ENCODE results near the gene JAG2.

JAG2 gene

DNA sequence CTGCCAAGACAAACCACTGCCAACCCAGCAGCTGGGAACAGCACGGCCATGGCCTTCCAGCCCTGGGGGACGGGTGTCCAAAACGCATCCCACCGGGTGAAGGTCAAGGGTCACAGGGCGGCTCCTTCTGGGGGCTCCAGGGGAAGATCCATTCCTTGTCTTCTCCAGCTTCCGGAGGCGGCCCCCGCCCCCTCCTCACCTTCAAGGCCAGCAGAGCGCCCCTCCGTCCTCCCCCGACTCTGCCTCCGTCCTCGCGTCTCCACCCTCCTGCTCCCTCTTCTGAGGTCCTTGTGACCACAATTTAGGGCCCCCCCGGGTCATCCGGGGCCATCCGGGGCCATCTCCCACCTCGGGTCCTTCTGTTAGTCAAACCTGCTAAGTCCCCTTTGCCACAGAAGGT, 16.4 kb upstream of the JAG2 start:
- Histone ChIP-seq H3K4me2 (ENCODE audit: low read length) (no peak overlapping the region), H3K79me2 (ENCODE audit: insufficient read depth, low read length) (no peaks in the 10 kb centered on the region), H3K36me3 (ENCODE audit: insufficient read depth, low read length) (no peaks in the 10 kb centered on the region), H3K9me2 (ENCODE audit: low read depth, low read length) (no peaks in the 10 kb centered on the region), H3K4me1 (ENCODE audit: insufficient read depth, low read length, severe bottlenecking) (peaks cover 11% of the 10 kb centered on the region), H3K27me3 (ENCODE audit: insufficient read depth, low read length) (peaks cover 15% of the 10 kb centered on the region; the same call in 1 of the 2 replicates), H3K9ac (ENCODE audit: low read length) (no peak overlapping the region), H3K9me3 (ENCODE audit: low read length) (peaks cover 6% of the 10 kb centered on the region; the same call in 1 of the 2 replicates), H4K20me1 (ENCODE audit: insufficient read depth, low read length) (no peaks in the 10 kb centered on the region), H3K27ac (ENCODE audit: low read depth, low read length, poor library complexity, severe bottlenecking) (no peak overlapping the region), H3K4me3 (ENCODE audit: low read depth, low read length, poor library complexity, severe bottlenecking) (no peak overlapping the region), H3F3A (ENCODE audit: insufficient read depth, low read length) (no peaks in the 10 kb centered on the region), H2AFZ (ENCODE audit: low read length) (no peak overlapping the region)
- TF ChIP-seq EZH2 (IDR thresholded peaks at IDR 0.05; ENCODE audit: borderline replicate concordance, low read length): no peak
- TF ChIP-seq, protein P1, sequence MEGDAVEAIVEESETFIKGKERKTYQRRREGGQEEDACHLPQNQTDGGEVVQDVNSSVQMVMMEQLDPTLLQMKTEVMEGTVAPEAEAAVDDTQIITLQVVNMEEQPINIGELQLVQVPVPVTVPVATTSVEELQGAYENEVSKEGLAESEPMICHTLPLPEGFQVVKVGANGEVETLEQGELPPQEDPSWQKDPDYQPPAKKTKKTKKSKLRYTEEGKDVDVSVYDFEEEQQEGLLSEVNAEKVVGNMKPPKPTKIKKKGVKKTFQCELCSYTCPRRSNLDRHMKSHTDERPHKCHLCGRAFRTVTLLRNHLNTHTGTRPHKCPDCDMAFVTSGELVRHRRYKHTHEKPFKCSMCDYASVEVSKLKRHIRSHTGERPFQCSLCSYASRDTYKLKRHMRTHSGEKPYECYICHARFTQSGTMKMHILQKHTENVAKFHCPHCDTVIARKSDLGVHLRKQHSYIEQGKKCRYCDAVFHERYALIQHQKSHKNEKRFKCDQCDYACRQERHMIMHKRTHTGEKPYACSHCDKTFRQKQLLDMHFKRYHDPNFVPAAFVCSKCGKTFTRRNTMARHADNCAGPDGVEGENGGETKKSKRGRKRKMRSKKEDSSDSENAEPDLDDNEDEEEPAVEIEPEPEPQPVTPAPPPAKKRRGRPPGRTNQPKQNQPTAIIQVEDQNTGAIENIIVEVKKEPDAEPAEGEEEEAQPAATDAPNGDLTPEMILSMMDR (IDR thresholded peaks at IDR 0.05; ENCODE audit: low read length): no peak

DNA sequence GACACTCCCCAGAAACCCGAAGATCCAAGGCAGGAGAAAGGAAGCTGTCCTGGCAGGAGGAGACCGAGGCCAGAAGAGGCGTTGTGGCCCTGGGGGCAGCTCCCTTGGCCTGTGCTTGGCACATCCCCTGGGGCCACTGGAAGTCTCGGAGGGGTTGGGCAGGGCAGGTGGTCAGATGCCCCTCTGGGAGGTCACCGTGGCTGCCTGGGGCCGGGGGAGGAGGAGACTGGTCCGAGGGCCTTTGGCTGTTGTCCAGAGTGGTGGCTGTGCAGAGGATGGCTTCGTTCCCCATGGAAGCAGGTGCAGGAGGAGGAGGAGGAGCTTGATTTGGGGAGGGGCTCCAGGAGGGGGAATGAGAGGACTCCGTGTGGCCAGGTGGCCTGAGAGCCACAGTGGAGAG, 15.9 kb upstream of the JAG2 start:
- no peak for TF ChIP-seq EZH2 (IDR thresholded peaks at IDR 0.05; ENCODE audit: borderline replicate concordance, low read length)
- TF ChIP-seq, protein P1 (IDR thresholded peaks at IDR 0.05; ENCODE audit: low read length): no peak
- H3K4me1 ChIP-seq (ENCODE audit: insufficient read depth, low read length, severe bottlenecking): peaks cover 11% of the 10 kb centered on the region

DNA sequence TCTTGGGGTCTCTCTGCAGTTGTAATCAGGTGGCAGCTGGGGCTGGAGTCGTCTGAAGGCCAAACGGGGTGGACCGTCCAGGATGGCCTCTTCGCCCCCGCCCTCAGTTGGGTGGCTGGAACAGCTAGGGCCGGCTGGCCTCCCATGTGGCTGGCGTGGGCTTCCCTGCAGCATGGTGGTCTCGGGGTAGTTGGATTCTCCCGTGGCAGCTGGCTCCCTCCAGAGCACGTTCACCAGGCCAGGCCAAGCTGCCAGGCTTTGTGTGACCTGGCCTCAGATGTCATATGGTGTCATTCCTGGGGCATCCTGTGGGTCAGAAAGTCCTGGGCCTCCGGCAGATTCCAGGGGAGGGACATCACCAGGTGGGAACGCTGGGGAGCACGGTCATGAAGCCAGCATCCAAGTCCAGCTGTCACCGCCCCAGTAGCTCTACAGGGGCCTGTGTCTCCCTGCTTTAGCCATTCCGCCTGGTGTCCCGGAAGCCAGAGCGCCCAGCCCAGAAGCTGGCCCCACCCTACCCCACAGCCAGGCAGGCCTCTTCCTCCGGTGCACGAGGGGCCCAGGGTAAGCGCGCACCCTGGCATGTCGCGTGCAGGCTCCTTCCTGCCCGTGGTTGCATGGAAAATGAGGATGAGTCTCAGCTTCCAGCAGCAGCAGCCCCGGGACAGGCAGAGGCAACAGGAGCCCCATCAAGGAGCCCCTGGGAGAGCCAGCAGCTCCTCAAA, 13.9 kb upstream of the JAG2 start:
- no peak overlapping the region for H3K4me2 ChIP-seq (ENCODE audit: low read length)

More for the DNA sequence above, 15.9 kb upstream of the JAG2 start:
- no peaks in the 10 kb centered on the region for H4K20me1 ChIP-seq (ENCODE audit: insufficient read depth, low read length)
- H2AFZ ChIP-seq (ENCODE audit: low read length): no peak overlapping the region
- peaks cover 6% of the 10 kb centered on the region; the same call in 1 of the 2 replicates for H3K9me3 ChIP-seq (ENCODE audit: low read length)
- no peaks in the 10 kb centered on the region for H3K79me2 ChIP-seq (ENCODE audit: insufficient read depth, low read length)
- H3K27me3 ChIP-seq (ENCODE audit: insufficient read depth, low read length): peaks cover 18% of the 10 kb centered on the region; the same call in 1 of the 2 replicates
- H3K4me3 ChIP-seq (ENCODE audit: low read depth, low read length, poor library complexity, severe bottlenecking): no peak overlapping the region
- no peaks in the 10 kb centered on the region for H3K36me3 ChIP-seq (ENCODE audit: insufficient read depth, low read length)
- H3K9ac ChIP-seq (ENCODE audit: low read length): no peak overlapping the region
- no peak overlapping the region for H3K27ac ChIP-seq (ENCODE audit: low read depth, low read length, poor library complexity, severe bottlenecking)
- H3K9me2 ChIP-seq (ENCODE audit: low read depth, low read length): no peaks in the 10 kb centered on the region
- no peak overlapping the region for H3K4me2 ChIP-seq (ENCODE audit: low read length)
- no peaks in the 10 kb centered on the region for H3F3A ChIP-seq (ENCODE audit: insufficient read depth, low read length)

More for the DNA sequence above, 13.9 kb upstream of the JAG2 start:
- H3K4me3 ChIP-seq (ENCODE audit: low read depth, low read length, poor library complexity, severe bottlenecking): no peak overlapping the region
- H2AFZ ChIP-seq (ENCODE audit: low read length): no peak overlapping the region
- no peaks in the 10 kb centered on the region for H4K20me1 ChIP-seq (ENCODE audit: insufficient read depth, low read length)
- no peak overlapping the region for H3K9ac ChIP-seq (ENCODE audit: low read length)
- peaks cover 11% of the 10 kb centered on the region for H3K4me1 ChIP-seq (ENCODE audit: insufficient read depth, low read length, severe bottlenecking)
- H3K36me3 ChIP-seq (ENCODE audit: insufficient read depth, low read length): no peaks in the 10 kb centered on the region
- H3K27ac ChIP-seq (ENCODE audit: low read depth, low read length, poor library complexity, severe bottlenecking): no peak overlapping the region
- no peaks in the 10 kb centered on the region for H3K79me2 ChIP-seq (ENCODE audit: insufficient read depth, low read length)
- H3K27me3 ChIP-seq (ENCODE audit: insufficient read depth, low read length): peaks cover 5% of the 10 kb centered on the region; the same call in 1 of the 2 replicates
- no peaks in the 10 kb centered on the region for H3K9me3 ChIP-seq (ENCODE audit: low read length)
- H3F3A ChIP-seq (ENCODE audit: insufficient read depth, low read length): no peaks in the 10 kb centered on the region
- TF ChIP-seq, protein P1 (IDR thresholded peaks at IDR 0.05; ENCODE audit: low read length): no peak
- TF ChIP-seq EZH2 (IDR thresholded peaks at IDR 0.05; ENCODE audit: borderline replicate concordance, low read length): no peak
- no peaks in the 10 kb centered on the region for H3K9me2 ChIP-seq (ENCODE audit: low read depth, low read length)
